AG20443 (cell line): Measurements from ENCODE around the gene ZC3H4.

Experiments used
- DNase-seq: peaks from one replicate; pipeline ENCODE4 v3.0.0; 2012; ENCODE audit warnings: low spot score, mixed read lengths

Gene ZC3H4

GRCh38 chr19:47133021-47133471 is 19.5 kb upstream of the ZC3H4 start:
- DNase-seq, result no peak

DNA sequence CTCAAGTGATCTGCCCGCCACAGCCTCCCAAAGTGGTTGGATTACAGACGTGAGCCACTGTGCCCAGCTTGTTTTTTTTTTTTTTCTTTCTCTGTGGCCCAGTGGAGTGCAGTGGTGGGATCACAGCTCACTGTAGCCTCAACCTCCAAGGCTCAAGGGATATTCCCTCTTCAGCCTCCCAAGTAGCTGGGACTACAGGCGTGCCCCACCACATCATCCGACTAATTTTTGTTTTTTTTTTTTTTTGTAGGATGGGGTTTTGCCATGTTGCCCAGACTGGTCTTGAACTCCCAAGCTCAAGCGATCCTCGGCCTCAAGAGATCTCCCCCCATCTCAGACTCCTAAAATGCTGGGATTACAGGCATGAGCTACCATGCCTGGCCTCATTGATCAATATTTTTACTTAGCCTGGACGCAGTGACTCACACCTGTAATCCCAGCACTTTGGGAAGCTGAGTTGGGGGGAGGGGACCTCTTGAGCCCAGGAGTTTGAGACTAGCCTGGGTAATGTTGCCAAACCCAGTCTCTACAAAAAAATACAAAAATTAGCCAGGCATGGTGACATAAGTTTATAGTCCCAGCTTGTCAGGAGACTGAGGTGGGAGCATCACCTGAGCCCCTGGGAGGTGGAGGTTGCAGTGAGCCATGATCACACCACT is 18.7 kb upstream of the ZC3H4 start:
- DNase-seq, result no peak

DNA sequence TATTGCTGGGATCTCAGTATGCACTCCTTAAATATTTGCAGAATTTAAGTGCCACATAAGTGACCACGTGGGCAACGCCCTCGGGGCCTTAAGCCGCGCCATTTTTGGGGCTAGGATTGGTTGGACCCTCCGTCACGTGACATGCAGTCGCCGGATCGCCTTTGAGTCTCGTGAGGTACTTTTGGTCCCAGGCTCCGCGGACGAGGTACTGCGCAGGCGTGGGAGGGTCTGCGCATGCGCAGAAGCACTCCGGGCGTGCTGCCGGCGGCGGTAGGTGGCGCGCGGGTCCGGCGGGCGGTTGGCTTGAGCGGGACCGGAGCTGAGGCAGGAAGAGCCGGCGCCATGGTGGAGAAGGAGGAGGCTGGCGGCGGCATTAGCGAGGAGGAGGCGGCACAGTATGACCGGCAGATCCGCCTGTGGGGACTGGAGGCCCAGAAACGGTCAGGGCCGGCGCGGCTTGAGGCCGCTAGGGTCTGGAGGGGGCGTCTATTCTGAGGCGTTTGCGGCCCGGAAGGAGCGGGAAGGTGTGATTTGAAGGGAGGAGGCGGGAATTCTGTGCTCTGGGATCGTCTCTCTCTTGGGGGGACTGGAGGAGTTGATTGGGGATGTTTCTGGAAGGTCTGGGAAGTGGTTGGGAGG is 17.1 kb upstream of the ZC3H4 start, which contains the start of gene SAE1:
TSS of gene SAE1 (plus strand) at position 247 of the 639 bp plus-strand sequence. CDS start at position 343, 96 bp downstream.
- peak; percentile 98 for DNase-seq

DNA sequence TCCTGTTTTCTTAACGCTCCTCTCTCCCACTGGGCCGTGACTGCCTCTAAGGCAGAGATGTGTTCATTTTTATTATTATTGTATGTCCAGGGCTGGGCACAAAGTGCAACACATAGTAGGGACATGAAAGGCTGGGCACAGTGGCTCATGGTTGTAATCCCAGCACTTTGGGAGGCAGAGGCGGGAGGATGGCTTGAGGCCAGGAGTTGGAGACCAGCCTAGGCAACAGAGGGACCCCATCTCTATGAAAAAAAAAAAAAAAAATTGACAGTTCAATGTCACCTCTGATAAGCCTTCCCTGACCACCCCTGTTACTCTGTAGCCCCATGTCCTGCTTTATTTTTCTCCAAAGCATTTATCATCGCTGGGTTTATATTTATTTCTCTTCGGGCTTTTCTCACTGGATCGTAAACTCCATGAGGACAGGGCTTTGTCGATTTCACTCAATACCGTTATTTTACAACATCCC is 16.6 kb upstream of the ZC3H4 start:
- no peak for DNase-seq

DNA sequence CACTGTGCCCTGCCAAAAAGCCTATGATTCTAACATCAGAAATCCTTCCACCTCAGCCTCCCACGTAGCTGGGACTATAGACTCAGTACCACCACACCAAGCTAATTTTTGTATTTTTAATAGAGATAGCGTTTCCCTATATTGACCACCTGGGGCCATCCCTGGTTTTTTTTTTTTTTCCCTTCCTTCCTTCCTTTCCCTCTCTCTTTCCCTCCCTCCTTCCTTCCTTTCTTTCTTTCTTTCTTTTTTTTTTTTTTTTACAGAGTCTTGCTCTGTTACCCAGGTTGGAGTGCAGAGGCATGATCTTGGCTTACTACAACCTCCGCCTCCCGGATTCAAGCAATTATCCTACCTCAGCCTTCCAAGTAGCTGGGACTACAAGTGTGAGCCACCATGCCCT is 16.0 kb upstream of the ZC3H4 start:
- DNase-seq, result no peak

- DNase-seq, result no peak
Observed at GRCh38 chr19:47125669-47125938, 12.0 kb upstream of the ZC3H4 start.

GRCh38 chr19:47124937-47125668 is 11.5 kb upstream of the ZC3H4 start:
- DNase-seq, result peak; percentile 62

DNA sequence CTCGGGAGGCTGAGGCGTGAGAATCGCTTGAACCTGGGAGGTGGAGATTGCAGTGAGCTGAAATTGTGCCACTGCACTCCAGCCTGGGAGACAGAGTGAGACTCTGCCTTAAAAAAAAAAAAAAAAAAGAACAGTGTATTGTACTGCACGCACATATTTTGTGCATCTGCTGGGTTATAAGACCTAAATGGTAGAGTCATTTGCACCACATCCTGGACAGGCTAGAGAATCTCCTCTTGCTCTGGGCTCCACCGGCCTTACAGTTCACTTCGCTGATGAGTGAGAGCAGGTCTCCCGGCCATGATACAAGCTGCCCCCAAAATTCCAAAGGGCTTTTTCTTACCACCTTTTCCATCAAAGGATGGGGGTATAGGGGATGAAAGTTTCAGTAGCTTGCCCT is 9.8 kb upstream of the ZC3H4 start:
- DNase-seq, result no peak

DNA sequence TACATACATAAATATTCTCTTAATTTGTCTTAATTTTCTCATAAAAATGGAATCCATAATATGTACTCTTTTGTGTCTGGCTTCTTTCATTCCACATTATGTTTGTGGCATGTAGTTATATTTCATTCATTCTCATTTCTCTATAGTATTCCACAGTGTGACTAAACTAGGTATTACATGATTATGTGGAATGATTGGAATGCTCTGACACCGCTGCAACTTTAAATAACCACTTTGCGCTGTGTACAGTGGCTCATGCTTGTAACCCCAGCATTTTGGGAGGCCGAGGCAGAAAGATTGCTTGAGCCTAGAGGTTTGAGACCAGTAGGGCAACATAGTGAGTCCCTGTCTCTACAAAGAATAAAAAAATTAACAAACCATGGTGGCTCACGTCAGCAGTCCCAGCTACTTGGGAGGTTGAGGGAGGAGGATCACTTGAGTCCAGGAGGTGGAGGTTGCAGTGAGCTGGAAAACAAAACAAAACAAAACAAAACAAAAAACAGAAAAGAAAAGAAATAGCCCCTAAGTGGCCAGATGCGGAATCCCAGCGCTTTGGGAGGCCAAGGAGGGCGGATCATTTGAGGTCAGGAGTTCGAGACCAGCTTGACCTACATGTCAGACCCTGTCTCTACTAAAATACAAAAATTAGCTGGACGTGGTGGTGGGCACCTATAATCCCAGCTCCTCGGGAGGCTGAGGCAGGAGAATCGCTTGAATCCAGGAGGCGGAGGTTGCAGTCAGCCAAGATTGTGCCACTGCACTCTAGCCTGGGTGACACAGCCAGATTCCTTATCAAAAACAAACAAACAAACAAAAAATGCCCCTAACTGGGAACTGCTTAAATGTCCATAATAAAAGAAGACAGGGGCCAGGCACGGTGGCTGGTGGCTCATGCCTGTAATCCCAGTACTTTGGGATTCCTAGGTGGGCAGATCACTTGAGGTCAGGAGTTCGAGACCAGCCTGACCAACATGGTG is 9.1 kb upstream of the ZC3H4 start:
- DNase-seq, result peak; percentile 47

DNA sequence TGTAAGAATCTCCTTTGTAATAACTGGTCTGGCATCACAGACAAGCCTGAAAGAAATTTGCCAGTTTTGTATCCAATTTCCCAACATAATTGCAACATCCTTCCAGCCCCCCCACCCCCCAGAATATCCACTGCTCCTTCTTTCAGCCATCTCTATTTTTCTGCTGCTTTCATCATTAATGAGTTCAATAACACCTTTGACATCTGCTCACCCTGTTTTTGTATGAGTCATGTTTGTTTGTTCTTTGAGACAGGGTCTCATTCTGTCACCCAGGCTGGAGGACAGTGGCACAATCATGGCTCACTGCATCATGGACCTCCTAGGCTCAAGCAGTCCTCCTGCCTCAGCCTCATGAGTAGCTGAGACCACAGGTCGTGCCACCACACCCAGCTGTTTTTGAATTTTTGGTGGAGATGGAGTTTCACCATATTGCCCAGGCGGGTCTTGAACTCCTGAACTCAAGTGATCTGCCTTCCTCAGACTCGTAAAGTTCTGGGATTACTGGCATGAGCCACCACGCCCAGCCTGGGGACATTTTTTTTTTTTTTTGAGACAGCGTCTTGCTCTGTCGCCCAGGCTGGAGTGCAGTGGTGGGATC is 7.0 kb upstream of the ZC3H4 start:
- no peak for DNase-seq

DNA sequence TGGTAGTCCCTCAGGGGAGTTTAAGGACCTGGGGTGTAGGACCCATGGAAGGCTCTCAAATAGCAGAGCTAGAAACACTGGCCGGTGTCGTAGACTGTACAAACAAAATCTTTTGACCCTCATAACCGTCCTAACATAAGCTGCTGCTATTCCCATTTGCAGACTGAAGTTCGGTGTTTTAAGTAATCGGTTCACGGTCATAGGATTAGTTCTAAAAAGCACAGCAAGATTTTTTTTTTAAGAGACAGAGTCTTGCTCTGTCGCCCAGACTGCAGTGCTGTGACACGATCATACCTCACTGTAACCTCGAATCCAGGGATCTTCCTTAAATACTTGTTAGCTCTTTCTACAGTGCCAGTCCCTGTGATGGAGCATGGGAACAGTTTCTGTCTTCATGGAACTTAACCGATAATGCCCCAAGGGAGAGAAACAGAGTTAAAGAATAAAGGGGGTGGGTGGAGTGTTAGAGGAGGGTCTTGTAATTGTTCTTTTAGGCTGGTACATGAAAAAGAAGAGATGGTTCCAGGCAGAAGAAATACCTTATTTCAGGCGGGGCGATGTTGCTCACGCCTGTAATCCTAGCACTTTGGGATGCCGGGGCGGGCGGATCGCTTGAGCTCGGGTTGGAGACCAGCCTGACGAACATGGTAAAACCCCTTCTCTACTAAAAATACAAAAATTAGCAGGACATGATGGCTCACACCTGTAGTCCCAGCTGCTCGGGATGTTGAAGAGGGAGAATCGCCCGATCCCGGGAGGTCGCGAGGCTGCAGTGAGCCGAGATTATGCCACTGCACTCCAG is 475 bp upstream of the ZC3H4 start:
- DNase-seq, result no peak

DNA sequence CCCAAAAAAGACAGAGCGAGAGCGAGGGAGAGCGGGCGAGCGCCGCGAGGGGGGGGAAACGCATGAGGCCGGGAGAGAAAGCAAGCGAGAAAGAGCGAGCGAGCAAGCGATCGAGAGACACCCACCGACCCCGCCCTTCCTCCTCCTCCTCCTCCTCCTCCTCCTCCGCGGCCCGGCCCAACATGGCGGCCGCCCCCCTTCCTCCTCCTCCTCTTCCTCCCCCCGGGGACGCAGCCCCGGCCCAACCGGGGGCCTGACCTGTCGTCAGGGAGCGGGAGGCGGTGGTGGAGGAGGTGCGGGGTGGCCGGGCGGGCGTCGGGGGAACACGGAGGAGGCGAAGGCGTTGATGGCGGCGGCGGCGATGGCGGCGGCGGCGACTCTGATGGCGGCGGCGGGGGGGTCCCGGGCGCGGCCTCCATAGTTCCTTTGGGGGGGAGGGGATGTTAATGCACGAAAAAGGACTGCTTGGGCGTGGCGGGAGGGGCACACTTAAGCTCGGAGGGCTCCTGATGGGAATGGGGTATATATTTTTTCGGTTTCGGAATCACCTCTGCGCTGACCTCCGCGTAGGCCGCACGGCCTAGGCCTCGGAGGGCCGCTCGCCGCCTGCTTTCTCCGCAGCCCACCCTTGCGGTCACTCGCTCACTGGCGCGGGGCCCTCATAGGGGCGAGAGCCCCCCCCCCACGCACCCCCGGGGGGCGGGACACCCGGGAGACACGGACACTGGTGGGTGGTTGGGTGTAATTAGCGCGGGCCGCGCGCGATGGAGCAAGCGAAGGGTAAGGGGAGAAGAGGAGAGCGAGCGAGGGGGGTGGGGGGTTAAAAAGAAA is 1.2 kb downstream of the ZC3H4 start:
- peak; percentile 78 for DNase-seq

DNA sequence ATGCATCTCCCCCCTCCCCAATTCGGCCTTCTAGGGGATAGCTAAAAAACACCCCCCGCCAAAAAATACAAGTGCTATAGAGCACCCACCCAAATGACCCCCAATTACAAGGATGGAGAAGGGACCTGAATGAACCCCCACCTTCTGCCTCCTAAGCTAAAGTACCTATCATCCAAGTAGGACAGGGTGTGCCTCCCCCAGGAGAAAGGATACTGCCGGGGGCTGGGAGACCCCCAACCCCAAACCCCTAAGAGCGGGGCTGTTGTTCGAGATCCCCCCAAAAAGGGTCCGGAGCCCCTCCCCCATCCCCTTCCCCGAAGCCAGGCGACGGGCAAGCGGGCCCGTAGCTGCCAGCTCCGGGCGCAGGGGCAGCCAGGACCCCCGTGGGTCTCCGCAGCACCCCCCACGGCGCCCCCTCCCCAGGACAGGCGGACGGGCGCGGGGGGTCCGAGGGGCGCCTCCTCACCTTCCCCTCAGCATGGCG is 1.9 kb downstream of the ZC3H4 start:
- DNase-seq, result no peak

- no peak for DNase-seq
Observed at GRCh38 chr19:47111006-47111621, 2.5 kb downstream of the ZC3H4 start.

GRCh38 chr19:47110521-47111005 is 3.0 kb downstream of the ZC3H4 start:
- no peak for DNase-seq

GRCh38 chr19:47109541-47110375 is 3.8 kb downstream of the ZC3H4 start:
- no peak for DNase-seq

GRCh38 chr19:47109177-47109540 is 4.4 kb downstream of the ZC3H4 start:
- DNase-seq, result no peak
